ENCODE measurements around the gene KLC1. TPM values are rescaled to one million over a fixed set of nuclear protein-coding genes. Genes with fewer than 3 reads are reported as not detected.

The KLC1 gene
- polyA plus RNA-seq, 1 donor from 2014 or later = 80.2 TPM

DNA sequence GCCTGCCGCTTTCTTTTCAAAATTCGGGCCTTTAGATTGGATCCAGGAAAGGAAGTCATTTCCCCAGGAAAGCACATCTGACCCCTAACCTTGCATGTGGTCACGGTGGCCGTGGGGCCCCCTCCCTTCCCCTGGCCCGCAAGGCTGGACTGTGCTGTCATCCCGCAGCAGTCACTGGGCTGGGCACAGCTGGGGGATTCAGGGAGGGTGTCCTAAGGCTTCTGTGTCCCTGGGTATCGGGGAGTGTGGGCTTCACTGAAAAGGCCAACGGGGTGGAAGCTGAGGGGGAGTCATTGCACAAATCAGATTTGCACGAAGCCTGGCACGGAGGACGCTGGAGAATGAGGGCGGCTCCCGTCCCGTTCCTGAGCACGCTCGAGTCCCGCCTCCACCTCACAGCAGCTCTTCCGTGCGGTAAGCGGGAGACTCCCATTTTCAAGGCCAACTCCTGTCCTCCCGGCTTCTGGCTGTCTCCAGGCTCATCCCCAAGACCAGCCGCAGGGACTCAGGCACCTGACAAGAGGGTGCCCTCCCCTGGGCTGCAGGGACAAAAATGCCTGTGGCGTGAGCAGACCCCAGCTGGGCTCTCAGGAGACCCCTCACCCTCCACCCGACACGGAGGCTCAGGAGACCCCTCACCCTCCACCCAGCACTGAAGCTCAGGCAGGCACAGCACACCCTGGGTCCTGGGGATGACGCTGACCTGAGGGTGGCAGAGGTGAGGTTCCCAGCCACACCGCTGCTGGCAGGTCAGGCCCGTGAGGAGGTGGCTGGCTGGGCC is 76.7 kb downstream of the KLC1 start:
- no peak overlapping the region for H3K4me3 Mint-ChIP-seq
- H3K27ac Mint-ChIP-seq = no peak overlapping the region
- no peaks in the 10 kb centered on the region for H3K27me3 Mint-ChIP-seq
- no peaks in the 10 kb centered on the region for H3K9me3 Mint-ChIP-seq
- H3K4me1 Mint-ChIP-seq = peaks cover 7 to 18% (median 8%) of the 10 kb centered on the region in 3 donors
- peaks cover 4% of the 10 kb centered on the region for H3K36me3 Mint-ChIP-seq

DNA sequence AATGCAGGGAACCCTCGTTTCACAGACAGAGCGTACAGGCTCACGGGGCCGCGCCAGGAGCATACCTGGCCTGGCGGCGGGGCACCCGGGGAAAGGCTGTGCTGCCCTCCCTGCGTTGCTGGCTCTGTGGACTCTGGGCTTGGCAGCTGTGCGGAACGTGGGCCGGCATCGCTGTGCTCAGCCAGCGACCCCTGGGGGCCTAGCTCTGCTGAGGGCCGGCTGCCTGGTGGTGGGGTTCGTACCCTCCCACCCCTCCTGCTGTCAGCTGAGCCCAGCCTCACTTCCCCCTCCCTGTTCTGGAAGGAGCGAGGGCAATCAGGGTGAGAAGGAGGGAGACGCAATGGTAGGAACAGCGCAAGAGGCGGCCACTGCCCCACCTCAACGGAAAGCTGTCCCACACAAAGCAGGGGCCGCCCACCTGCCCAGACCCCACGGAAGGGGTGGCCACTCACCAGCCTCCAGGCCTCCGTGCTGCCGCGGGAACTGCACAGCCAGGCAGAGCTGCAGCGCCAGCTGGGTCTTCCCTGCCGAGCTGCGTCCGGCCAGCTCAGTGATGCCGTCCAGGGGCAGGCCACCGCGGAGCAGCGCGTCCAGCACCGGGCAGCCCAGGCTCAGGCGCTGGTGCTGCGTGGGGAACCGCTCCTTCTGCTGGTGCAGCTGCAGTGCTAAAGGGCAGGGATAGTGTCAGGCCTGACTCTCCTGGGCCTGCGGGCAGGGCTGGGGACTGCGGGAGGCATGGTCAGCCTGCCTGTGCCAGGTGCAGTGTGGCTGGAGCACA is 77.7 kb downstream of the KLC1 start:
- peaks cover 3 to 15% (median 8%) of the 10 kb centered on the region in 3 donors for H3K4me1 Mint-ChIP-seq

DNA sequence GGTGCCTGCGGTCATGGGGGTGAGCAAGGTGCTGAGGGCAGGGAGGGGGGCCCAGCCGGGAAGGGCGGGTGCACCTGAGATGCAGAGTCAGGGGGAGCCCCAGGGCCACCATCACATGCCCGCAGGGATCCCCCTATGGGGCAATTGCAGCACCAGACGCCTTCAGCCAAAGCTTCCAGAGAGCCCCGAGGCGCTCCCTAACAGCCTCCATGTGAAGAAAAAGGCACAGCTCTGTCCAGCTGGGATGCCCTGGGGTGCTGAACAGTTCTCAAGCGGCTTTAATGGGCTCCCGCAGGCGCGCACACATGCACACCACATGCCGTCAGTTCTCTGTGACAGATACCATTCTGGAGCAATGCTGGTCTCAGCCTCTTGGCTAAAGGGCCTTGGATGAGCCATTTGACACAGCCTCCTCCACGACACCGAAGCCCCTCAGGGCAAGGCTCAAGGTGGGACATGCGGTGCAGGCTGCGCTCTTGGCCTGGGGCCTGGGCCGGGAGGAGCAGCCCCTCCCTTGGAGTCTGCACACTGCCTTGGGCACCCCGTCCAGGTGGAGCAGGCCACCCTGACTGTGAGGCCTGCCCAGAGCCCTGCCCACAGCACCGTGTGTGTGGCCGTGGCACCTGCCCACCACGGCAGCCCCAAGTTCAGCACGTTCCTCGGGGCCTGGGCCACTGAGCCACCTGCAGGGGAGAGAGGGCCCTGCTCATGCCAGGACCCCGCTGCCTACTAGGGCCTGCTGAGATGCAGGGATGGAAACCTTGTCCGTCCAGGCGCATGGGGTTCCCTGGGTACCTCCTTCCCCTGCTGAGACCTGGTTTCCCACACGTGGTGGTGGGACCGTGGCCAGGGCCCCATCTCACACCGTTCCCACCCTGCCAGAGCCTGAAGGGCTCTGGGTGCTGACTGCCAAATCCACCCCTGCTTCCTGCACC is 78.6 kb downstream of the KLC1 start:
- peaks cover 4% of the 10 kb centered on the region for H3K36me3 Mint-ChIP-seq
- H3K27ac Mint-ChIP-seq = no peak overlapping the region
- no peak overlapping the region for H3K4me3 Mint-ChIP-seq
- H3K9me3 Mint-ChIP-seq = no peaks in the 10 kb centered on the region
- H3K4me1 Mint-ChIP-seq = peaks cover 0 to 9% (median 5%) of the 10 kb centered on the region in 3 donors
- H3K27me3 Mint-ChIP-seq = no peaks in the 10 kb centered on the region

More for the DNA sequence above, 77.7 kb downstream of the KLC1 start:
- H3K4me3 Mint-ChIP-seq = no peak overlapping the region
- H3K9me3 Mint-ChIP-seq = no peaks in the 10 kb centered on the region
- H3K27me3 Mint-ChIP-seq = no peaks in the 10 kb centered on the region
- H3K27ac Mint-ChIP-seq = no peak overlapping the region
- peaks cover 4% of the 10 kb centered on the region for H3K36me3 Mint-ChIP-seq

DNA sequence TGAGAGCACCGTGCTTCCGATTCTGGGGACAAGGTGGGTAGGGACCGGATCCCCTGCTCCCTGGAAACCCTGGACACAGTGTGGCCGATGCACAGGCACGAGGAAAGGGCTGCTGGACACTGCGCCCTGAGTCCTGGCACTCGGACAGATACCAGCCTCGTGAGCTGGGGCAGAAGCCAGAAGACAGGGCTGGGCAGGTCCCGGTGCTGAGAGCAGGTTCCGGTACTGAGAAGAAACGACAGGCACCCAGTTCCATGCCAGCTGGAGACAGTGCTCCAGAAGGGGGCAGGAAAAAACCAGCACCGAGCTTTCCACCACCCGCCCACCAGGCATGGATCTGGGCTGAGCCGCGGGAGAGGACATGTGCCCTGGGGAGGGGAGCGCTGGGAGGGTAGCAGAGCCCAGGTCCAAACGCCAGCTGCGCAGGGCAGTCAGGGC is 79.8 kb downstream of the KLC1 start:
- peak overlapping the region in 2 of 3 donors; percentile 45 to 84 for H3K27ac Mint-ChIP-seq
- peak overlapping the region in 1 of 4 donors; percentile 74 for H3K4me3 Mint-ChIP-seq
- no peaks in the 10 kb centered on the region for H3K27me3 Mint-ChIP-seq
- H3K4me1 Mint-ChIP-seq = peaks cover 4 to 8% (median 5%) of the 10 kb centered on the region in 3 donors
- H3K36me3 Mint-ChIP-seq = peaks cover 4% of the 10 kb centered on the region
- H3K9me3 Mint-ChIP-seq = no peaks in the 10 kb centered on the region

DNA sequence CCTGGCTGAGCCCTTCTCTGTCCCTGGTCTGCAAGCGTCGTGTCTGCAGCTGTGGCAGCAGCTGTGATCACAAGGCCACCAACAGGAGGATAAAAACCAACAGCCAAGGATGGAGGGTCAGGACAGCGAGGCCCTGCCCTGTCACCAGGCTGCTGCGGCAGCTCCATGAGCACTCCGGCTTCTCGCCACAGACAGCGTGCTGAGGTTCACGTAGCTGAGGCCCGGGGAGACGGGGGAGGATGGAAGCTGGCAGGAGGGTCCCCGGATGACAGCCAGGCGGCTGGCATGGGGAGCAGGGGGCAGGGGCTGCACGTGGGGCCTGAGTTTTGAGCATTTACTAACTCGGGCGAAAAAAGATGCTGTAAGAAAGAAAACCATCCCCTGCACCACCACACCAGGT is 80.8 kb downstream of the KLC1 start:
- no peak overlapping the region for H3K27ac Mint-ChIP-seq
- peaks cover 2% of the 10 kb centered on the region for H3K36me3 Mint-ChIP-seq
- no peaks in the 10 kb centered on the region for H3K9me3 Mint-ChIP-seq
- peak overlapping the region in 1 of 4 donors; percentile 73 for H3K4me3 Mint-ChIP-seq
- H3K27me3 Mint-ChIP-seq = no peaks in the 10 kb centered on the region
- H3K4me1 Mint-ChIP-seq = peaks cover 7 to 10% (median 9%) of the 10 kb centered on the region in 3 donors

DNA sequence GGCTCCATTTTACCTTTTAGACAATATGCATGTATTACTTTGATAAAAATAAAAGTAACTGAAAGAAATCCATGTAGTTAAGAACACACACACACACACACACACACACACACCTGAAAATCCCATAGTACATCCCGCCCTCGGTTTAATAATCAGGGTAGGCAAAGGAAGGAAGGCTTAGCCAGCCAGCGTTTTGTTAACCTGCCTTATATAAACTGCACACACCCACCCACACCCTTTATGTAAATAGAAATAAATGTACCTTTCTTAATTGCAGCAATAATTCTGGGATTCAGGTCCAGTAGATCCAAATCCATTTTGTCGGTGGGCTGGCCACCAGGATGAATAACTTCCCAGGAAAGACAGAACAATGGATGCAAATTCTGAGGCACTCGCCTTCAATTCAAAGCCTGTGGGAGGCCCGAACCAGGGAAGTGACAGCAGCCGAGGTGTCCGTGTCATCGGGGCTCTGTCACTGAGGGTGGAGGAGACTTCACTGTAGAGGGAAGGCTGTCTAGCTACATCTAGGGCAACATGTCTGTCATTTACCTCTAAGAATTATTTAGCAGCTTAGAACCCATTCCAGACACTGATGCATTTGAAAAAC is 81.9 kb downstream of the KLC1 start:
- Mint-ChIP-seq H3K36me3 (peaks cover 2% of the 10 kb centered on the region), H3K27ac (peak overlapping the region in 1 of 3 donors; percentile 42), H3K27me3 (no peaks in the 10 kb centered on the region), H3K4me1 (peaks cover 9 to 15% (median 12%) of the 10 kb centered on the region in 3 donors), H3K4me3 (peak overlapping the region in 2 of 4 donors; percentile 1 to 44), H3K9me3 (no peaks in the 10 kb centered on the region)

DNA sequence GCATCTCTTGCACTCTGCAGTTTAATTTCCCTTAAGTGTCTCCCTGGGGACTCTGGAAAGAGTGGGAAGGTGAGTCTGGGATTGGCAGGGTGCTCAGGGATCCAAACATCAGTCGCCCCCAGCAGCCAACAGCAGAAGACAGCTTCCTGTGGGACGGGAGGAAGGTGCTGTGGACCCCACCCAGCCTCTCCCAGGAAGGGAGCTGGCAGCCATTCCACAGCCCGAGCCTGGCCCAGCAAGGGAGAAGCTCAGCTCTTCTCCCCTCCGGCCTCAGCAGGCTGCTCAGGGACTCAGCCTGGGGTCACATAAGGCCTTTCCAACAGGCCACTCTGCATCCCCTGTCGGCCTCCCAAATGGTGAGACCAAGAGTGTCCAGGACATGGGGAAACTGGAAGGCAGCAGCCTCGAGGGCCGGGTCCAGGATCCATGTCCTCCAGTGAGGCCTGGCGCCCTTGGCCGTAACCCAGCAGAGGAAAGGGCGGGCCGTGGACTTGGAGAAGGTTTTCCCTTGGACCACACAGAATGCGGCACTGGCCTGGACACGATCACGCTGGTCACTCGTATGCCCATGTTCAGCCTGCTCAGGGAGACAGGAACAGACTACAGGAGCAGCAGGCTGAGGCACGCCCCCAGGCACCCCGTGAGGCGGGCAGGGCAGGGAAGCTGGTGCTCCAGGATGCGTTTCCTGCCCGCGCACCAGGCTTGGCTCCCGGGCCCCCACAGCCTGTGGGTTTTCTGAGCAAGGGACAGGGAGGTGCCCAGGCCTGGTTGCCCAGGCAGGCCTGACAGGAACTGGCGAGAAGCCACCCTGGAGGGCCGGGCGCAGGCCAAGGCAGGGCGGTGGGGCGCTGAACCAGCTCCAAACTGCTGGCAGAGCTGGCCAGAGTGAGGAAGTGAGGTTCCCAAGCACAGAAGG is 82.8 kb downstream of the KLC1 start:
- H3K36me3 Mint-ChIP-seq = peaks cover 2% of the 10 kb centered on the region
- no peaks in the 10 kb centered on the region for H3K9me3 Mint-ChIP-seq
- peak overlapping the region in 1 of 4 donors; percentile 58 for H3K4me3 Mint-ChIP-seq
- H3K27me3 Mint-ChIP-seq = no peaks in the 10 kb centered on the region
- H3K4me1 Mint-ChIP-seq = peaks cover 11 to 15% (median 14%) of the 10 kb centered on the region in 3 donors
- peak overlapping the region in 1 of 3 donors; percentile 42 for H3K27ac Mint-ChIP-seq

DNA sequence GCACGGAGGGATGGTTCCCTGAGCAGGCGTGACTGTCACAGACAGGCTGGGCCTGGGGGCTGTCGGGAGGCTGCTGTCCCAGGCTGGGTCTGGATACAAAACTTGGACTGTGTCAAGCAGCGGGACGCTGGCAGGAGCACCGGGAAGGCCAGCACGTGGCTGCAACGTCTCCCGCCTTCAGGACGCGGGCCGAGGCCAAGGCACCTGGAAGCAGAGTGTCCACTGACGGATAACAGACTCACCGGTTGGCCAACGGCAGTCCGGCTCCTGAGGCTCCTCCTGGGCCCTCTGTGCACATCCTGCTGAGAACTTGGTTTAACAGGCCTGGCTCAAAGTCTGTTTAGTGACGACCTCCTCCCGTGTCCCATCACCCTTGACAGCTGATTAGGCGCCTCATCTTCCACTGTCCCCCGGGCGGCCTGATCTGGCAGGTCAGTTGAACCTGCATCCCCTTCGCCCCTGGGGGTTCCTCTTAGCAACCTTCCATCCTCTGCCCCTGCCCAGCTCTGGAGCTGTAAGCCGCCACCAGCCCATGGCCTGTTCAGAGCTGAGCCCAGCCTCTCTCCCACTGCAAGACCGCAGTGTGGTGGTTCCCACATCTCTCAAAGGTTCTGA is 83.7 kb downstream of the KLC1 start:
- peak overlapping the region in 1 of 4 donors; percentile 85 for H3K4me3 Mint-ChIP-seq
- H3K27me3 Mint-ChIP-seq = no peaks in the 10 kb centered on the region
- H3K4me1 Mint-ChIP-seq = peaks cover 17 to 21% (median 19%) of the 10 kb centered on the region in 3 donors
- H3K9me3 Mint-ChIP-seq = no peaks in the 10 kb centered on the region
- H3K27ac Mint-ChIP-seq = no peak overlapping the region
- H3K36me3 Mint-ChIP-seq = peaks cover 4% of the 10 kb centered on the region

DNA sequence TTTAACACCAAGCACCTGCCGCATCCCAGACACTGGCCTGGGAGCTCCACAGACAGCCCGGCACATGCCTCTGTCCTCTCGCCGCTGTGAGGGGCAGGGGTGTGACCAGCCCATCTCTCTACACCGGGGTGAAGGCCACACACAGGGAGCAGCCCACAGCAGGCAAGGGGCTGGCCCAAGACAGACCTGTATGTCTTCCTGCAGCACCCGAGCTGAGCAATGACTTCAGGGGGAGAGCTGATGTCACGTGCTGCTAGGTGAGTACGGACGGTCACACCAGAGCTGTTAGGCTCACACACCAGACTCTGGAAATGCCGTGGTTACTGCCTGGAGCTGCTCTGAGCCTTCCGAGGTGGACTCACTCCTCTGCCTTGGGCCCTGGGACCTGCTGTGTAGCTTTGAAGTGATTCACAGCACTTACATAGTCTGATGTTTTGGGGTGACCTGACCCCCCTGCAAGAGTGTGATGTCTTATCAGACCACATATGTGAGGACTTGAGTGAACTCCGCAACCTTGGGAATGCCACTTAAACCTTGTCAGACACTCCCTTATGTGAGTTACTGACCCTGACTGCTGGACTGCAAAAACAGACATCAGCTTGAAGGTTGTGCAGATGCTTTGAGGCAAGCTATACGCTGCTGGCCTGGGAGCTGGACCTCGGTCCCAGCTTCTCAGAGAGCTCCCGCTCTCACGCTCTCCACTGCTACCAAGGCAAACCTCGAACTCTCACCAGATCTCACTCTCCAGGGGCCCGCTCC is 84.5 kb downstream of the KLC1 start:
- Mint-ChIP-seq H3K36me3 (peaks cover 1% of the 10 kb centered on the region), H3K4me3 (peak overlapping the region; percentile 75 to 94 (median 86)), H3K27me3 (no peaks in the 10 kb centered on the region), H3K27ac (peak overlapping the region; percentile 46 to 84 (median 78)), H3K4me1 (peaks cover 20 to 23% (median 21%) of the 10 kb centered on the region in 3 donors), H3K9me3 (no peaks in the 10 kb centered on the region)

DNA sequence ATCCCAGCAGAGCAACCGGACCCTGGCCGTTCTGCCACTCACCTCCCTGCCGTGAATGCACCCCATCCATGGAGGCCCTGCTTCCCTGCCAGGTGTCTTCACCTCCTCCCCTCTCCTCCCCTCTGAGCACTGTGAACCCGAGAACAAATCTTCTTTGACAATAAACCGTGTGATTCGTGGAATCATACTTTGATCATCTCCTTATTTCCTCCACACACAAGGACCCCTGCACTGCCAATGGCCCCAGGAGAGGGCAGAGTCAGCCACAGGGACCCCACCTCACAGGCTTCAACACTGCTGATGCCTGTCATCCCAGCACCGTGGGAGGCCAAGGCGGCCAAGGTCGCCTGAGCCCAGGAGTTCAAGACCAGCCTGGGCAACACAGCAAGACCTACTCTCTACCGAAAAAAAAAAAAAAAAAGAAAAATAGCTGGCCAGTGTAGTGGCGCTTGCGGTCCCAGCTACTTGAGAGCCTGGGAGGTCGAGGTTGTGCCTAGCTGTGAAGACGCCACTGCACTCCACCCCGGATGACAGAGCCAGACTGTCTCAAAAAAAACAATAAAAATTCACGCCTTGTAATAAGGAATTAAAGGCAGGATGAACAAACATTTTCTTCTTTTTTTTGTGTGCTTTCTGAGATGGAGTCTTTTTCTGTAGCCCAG is 85.2 kb downstream of the KLC1 start:
- Mint-ChIP-seq H3K9me3 (no peaks in the 10 kb centered on the region), H3K4me3 (peak overlapping the region; percentile 75 to 94 (median 86)), H3K4me1 (peaks cover 21 to 26% (median 23%) of the 10 kb centered on the region in 3 donors), H3K27ac (peak overlapping the region in 2 of 3 donors; percentile 78 to 84), H3K36me3 (peaks cover 1% of the 10 kb centered on the region), H3K27me3 (no peaks in the 10 kb centered on the region)

DNA sequence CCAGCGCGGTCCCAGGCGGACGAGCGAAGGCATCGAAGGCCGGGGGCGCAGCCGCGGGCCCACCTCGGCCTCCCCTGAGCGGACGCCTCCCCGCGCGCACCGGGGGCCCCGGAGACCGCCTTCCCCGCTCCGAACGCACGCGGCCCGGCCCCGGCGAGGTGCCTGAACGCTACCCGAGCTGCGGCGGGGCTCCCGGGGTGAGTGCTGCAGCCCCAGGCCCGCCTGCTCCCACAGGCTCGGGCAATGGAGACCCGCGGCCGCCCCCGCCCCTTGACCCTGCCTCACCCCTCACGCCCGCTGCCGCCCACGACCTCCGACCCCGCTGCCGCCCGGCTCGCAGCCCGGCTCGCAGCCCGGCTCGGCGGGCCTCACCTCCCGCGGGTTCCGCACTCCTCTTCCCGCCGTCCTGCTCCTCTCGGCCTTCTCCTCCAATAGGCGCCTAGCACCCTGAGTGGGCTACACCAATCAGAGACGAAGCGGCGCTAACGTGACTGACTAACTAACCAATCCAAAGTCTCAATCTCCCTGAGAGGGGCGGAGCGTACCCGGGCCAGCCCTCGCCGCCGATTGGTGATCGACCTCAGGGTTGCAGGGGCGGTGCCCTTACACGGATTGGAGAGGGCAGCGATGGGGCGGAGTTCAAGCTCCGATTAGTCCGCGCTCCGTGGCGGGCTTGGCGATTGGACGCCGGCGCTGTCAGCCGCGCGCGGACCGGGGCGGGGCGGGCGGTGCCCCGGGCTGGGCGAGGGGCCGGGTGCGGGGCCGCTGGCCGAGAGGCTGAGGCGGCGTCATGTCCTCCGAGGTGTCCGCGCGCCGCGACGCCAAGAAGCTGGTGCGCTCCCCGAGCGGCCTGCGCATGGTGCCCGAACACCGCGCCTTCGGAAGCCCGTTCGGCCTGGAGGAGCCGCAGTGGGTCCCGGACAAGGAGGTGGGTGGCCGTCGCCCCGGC is 86.3 kb downstream of the KLC1 start, which contains the start of the genes XRCC3 and ZFYVE21:
Gene XRCC3 (minus strand): TSS at position 400 of the 949 bp plus-strand sequence. CDS start 4,364 bp downstream, outside the sequence.
Gene ZFYVE21 (plus strand): TSS at position 759 of the 949 bp plus-strand sequence. CDS start 32 bp downstream, at position 791.
- peaks cover 29 to 31% (median 30%) of the 10 kb centered on the region in 3 donors for H3K4me1 Mint-ChIP-seq
- peak within 1 kb of the TSS; percentile 90 to 95 (median 93) for H3K4me3 Mint-ChIP-seq
- H3K36me3 Mint-ChIP-seq = peaks cover 1% of the 10 kb centered on the region
- H3K27me3 Mint-ChIP-seq = no peaks in the 10 kb centered on the region
- no peaks in the 10 kb centered on the region for H3K9me3 Mint-ChIP-seq
- peak within 1 kb of the TSS; percentile 84 to 97 (median 84) for H3K27ac Mint-ChIP-seq
